ENCODE results near the gene TMPRSS3. TPM values are rescaled to one million over a fixed set of nuclear protein-coding genes. Genes with fewer than 3 reads are reported as not detected.

Gene TMPRSS3
- total and polyA plus RNA-seq, 2 of the 13 experiments (the other 11 are each of a cell fraction or from before 2014, with no cell fraction given), result 2.8 to 16.9 TPM

- no peak overlapping the region for H3K4me2 ChIP-seq (ENCODE audit: low read depth, low read length)
- DNase-seq (ENCODE audit: low spot score) (no peak), ATAC-seq (no peak), FAIRE-seq (no peak)
- H3K4me1 ChIP-seq (ENCODE audit: insufficient read depth, low read length), result no peaks in the 10 kb centered on the region
- intact Hi-C loops (cut with micrococcal nuclease; ENCODE audit: unreplicated experiment) (no loop called here), in situ Hi-C loops (cut with HindIII; ENCODE audit: extremely low pct_ligation_motif_present, low pct_unique_long_range_greater_than_20kb) (loop anchor here (10.0 kb wide), 1 partner anchor 288 kb away; no protein-coding TSS in a partner anchor)
- H4K20me1 ChIP-seq (ENCODE audit: insufficient read depth, low read length), result no peaks in the 10 kb centered on the region
- no peaks in the 10 kb centered on the region for H3K9me3 ChIP-seq (ENCODE audit: low read length)
- 0 out of 5 replicates have a peak, but pooled peaks cover 0 to 4% of the 10 kb centered on the region in 2 experiments for H3K27me3 ChIP-seq (ENCODE audit: control insufficient read depth in 1 of 2, insufficient read depth in 2 of 2, low read length in 2 of 2)
- no peak overlapping the region for H3K4me3 ChIP-seq (replicated peaks in 1 of 3; ENCODE audit: insufficient read depth in 1 of 3, low read depth in 2 of 3, low read length in 3 of 3)
- WGBS (ENCODE audit: low lambda C conversion rate), result 15% methylated on average over 7 of the region's 15 CpGs
- ChIA-PET POLR2A (no interaction called here), CTCF (ENCODE audit: low intra/inter-chr PET ratio, low total read pairs) (no interaction called here)
- no peaks in the 10 kb centered on the region for H3K79me2 ChIP-seq (ENCODE audit: insufficient read depth, low read length)
- H2AFZ ChIP-seq (ENCODE audit: low read length), result no peak overlapping the region
- H3K36me3 ChIP-seq (replicated peaks in 1 of 2; ENCODE audit: control insufficient read depth in 1 of 2, insufficient read depth in 2 of 2, low read length in 2 of 2), result no peaks in the 10 kb centered on the region
- no TSS peak for BruUV-seq (replicated peaks)
- H3K27ac ChIP-seq (ENCODE audit: extremely low read length, insufficient read depth, low read length), result no peak overlapping the region
- H3K9ac ChIP-seq (ENCODE audit: insufficient read depth, low read depth, low read length), result no peak overlapping the region
- no peak for TF ChIP-seq MZF1 (CRISPR knock-in tag; IDR thresholded peaks at IDR 0.05; ENCODE audit: borderline replicate concordance)
- no peak for TF ChIP-seq LCORL (IDR thresholded peaks at IDR 0.05)
- no peak for TF ChIP-seq LCORL (CRISPR knock-in tag; IDR thresholded peaks at IDR 0.05)
- TF ChIP-seq ZNF451 (CRISPR knock-in tag; IDR thresholded peaks at IDR 0.05), result no peak
- TF ChIP-seq, protein P1, sequence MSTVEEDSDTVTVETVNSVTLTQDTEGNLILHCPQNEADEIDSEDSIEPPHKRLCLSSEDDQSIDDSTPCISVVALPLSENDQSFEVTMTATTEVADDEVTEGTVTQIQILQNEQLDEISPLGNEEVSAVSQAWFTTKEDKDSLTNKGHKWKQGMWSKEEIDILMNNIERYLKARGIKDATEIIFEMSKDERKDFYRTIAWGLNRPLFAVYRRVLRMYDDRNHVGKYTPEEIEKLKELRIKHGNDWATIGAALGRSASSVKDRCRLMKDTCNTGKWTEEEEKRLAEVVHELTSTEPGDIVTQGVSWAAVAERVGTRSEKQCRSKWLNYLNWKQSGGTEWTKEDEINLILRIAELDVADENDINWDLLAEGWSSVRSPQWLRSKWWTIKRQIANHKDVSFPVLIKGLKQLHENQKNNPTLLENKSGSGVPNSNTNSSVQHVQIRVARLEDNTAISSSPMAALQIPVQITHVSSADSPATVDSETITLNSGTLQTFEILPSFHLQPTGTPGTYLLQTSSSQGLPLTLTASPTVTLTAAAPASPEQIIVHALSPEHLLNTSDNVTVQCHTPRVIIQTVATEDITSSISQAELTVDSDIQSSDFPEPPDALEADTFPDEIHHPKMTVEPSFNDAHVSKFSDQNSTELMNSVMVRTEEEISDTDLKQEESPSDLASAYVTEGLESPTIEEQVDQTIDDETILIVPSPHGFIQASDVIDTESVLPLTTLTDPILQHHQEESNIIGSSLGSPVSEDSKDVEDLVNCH (CRISPR knock-in tag; IDR thresholded peaks at IDR 0.05), result no peak
- no peak for TF ChIP-seq NR2C2 (CRISPR knock-in tag; IDR thresholded peaks at IDR 0.05; ENCODE audit: borderline replicate concordance)
- TF ChIP-seq FOXO4 (CRISPR knock-in tag; conservative IDR thresholded peaks at IDR 0.05), result no peak
- TF ChIP-seq ZFP62 (CRISPR knock-in tag; IDR thresholded peaks at IDR 0.05), result no peak
- no peak for TF ChIP-seq ZNF512B (CRISPR knock-in tag; IDR thresholded peaks at IDR 0.05; ENCODE audit: borderline replicate concordance)
- TF ChIP-seq CBX2 (IDR thresholded peaks at IDR 0.05; ENCODE audit: low read depth, low read length), result no peak
- no peak for TF ChIP-seq CBX2 (CRISPR knock-in tag; IDR thresholded peaks at IDR 0.05; ENCODE audit: low read depth)
- TF ChIP-seq MTA3 (CRISPR knock-in tag; IDR thresholded peaks at IDR 0.05), result no peak
- no peak for TF ChIP-seq ZNF101 (CRISPR knock-in tag; IDR thresholded peaks at IDR 0.05; ENCODE audit: borderline replicate concordance, low read depth)
- no peak for TF ChIP-seq ZBTB7B (CRISPR knock-in tag; IDR thresholded peaks at IDR 0.05)
- no peak for TF ChIP-seq SP1 (IDR thresholded peaks at IDR 0.05)
- TF ChIP-seq SP1 (CRISPR knock-in tag; IDR thresholded peaks at IDR 0.05), result no peak
- TF ChIP-seq HNF4G (IDR thresholded peaks at IDR 0.05; ENCODE audit: borderline replicate concordance, low read depth, low read length), result no peak
- no peak for TF ChIP-seq HNF4G (CRISPR knock-in tag; IDR thresholded peaks at IDR 0.05; ENCODE audit: borderline replicate concordance, low read depth)
- TF ChIP-seq ZNF773 (CRISPR knock-in tag; IDR thresholded peaks at IDR 0.05; ENCODE audit: borderline replicate concordance), result no peak
Measured at GRCh38 chr21:42443181-42443785, 47.4 kb upstream of the TMPRSS3 start.

Data from HepG2 (cell line).